Neural cell (in vitro differentiated cells): ENCODE data around the gene SBNO1. TPM values are rescaled to one million over a fixed set of nuclear protein-coding genes. Genes with fewer than 3 reads are reported as not detected.

ENCODE experiments used
- H2AFZ ChIP-seq: fragments of 200-600, 300-800 bp; sonication (generic), shearing (Covaris generic); 2 replicates; pipeline ENCODE4 v1.6.0; 2014; ENCODE audit warnings: low read depth, mild to moderate bottlenecking, antibody characterized with exemption, low read length, moderate library complexity
- H3F3A ChIP-seq: fragments of 200-600 bp; shearing (Covaris generic); 2 replicates; pipeline ENCODE4 v1.6.1; 2016; ENCODE audit warnings: mild to moderate bottlenecking, moderate library complexity, mixed read lengths, antibody characterized with exemption, low read length; ENCODE audit not compliant: insufficient read depth, poor library complexity, severe bottlenecking
- H3K27ac ChIP-seq: fragments of 200-600, 300-800 bp; sonication (generic), shearing (Covaris generic); 2 replicates; pipeline ENCODE4 v1.5.1; 2014; ENCODE audit warnings: mild to moderate bottlenecking, low read length, moderate library complexity
- H3K27me3 ChIP-seq: fragments of 300-800, 200-600 bp; sonication (generic), shearing (Covaris generic); 2 replicates; pipeline ENCODE4 v1.6.0; 2014; ENCODE audit warnings: mild to moderate bottlenecking, low read depth, low read length, moderate library complexity; ENCODE audit not compliant: insufficient read depth
- H3K36me3 ChIP-seq: fragments of 300-800, 200-600 bp; sonication (generic), shearing (Covaris generic); 2 replicates; pipeline ENCODE4 v1.5.1; 2014; ENCODE audit warnings: mild to moderate bottlenecking, antibody characterized with exemption, low read length, moderate library complexity; ENCODE audit not compliant: insufficient read depth
- H3K4me2 ChIP-seq: fragments of 300-800, 200-600 bp; sonication (generic), shearing (Covaris generic); 2 replicates; pipeline ENCODE4 v1.6.0; 2014; ENCODE audit warnings: mild to moderate bottlenecking, low read length
- H3K4me3 ChIP-seq: fragments of 300-800, 200-600 bp; sonication (generic), shearing (Covaris generic); 2 replicates; pipeline ENCODE4 v1.5.1; 2014; ENCODE audit warnings: mild to moderate bottlenecking, low read length, moderate library complexity
- H3K79me2 ChIP-seq: fragments of 200-600 bp; shearing (Covaris generic); replicated peaks from 2 replicates; pipeline ENCODE4 v1.6.0; 2014; ENCODE audit warnings: mild to moderate bottlenecking, low read length, moderate library complexity; ENCODE audit not compliant: insufficient read depth
- H3K9ac ChIP-seq: fragments of 300-800, 200-600 bp; sonication (generic), shearing (Covaris generic); 2 replicates; pipeline ENCODE4 v1.6.1; 2016; ENCODE audit warnings: mild to moderate bottlenecking, low read length, mixed read lengths
- H3K9me2 ChIP-seq: fragments of 200-600 bp; shearing (Covaris generic); 2 replicates; pipeline ENCODE4 v1.6.1; 2016; ENCODE audit warnings: mild to moderate bottlenecking, low read length, mixed read lengths; ENCODE audit not compliant: insufficient read depth
- H3K9me3 ChIP-seq: fragments of 200-600, 300-800 bp; sonication (generic), shearing (Covaris generic); 2 replicates; pipeline ENCODE4 v1.6.1; 2016; ENCODE audit warnings: mild to moderate bottlenecking, mixed run types, low read length, moderate library complexity, mixed read lengths
- H4K20me1 ChIP-seq: fragments of 200-600 bp; shearing (Covaris generic); 2 replicates; pipeline ENCODE4 v1.6.1; 2016; ENCODE audit warnings: mild to moderate bottlenecking, mixed run types; ENCODE audit not compliant: insufficient read depth
- CTCF ChIP-seq: fragments of 450-650 bp; IDR thresholded peaks from 2 replicates; pipeline ENCODE4 v1.5.1; 2014; ENCODE audit warnings: antibody characterized with exemption, mild to moderate bottlenecking, moderate library complexity; ENCODE audit not compliant: poor library complexity, severe bottlenecking
- EP300 ChIP-seq: fragments of 450-650 bp; conservative IDR thresholded peaks from 2 replicates; pipeline ENCODE4 v1.6.1; 2014; ENCODE audit warnings: antibody characterized with exemption, mild to moderate bottlenecking, moderate library complexity; ENCODE audit not compliant: poor library complexity, severe bottlenecking
- EZH2 ChIP-seq: fragments of 200-600, 300-800 bp; shearing (Covaris generic), sonication (generic); IDR thresholded peaks from 2 replicates; pipeline ENCODE4 v1.6.1; 2014; ENCODE audit warnings: antibody characterized with exemption, low read length, borderline replicate concordance, mild to moderate bottlenecking; ENCODE audit not compliant: insufficient read depth, poor library complexity, severe bottlenecking
- MXI1 ChIP-seq: fragments of 450-650 bp; conservative IDR thresholded peaks from 2 replicates; pipeline ENCODE4 v1.6.1; 2014; ENCODE audit warnings: antibody characterized with exemption, mild to moderate bottlenecking; ENCODE audit not compliant: poor library complexity, severe bottlenecking
- POLR2AphosphoS5 ChIP-seq: IDR thresholded peaks from 2 replicates; pipeline ENCODE4 v1.6.1; 2012
- RAD21 ChIP-seq: fragments of 450-650 bp; conservative IDR thresholded peaks from 2 replicates; pipeline ENCODE4 v1.6.1; 2014; ENCODE audit warnings: antibody characterized with exemption, mild to moderate bottlenecking, moderate library complexity
- REST ChIP-seq: IDR thresholded peaks from 2 replicates; pipeline ENCODE4 v1.6.1; 2012; ENCODE audit warnings: borderline replicate concordance
- SMC3 ChIP-seq: fragments of 450-650 bp; conservative IDR thresholded peaks from 2 replicates; pipeline ENCODE4 v1.6.1; 2014; ENCODE audit warnings: antibody characterized with exemption, mild to moderate bottlenecking, moderate library complexity; ENCODE audit not compliant: poor library complexity
- TAF1 ChIP-seq: IDR thresholded peaks from 2 replicates; pipeline ENCODE4 v1.6.1; 2012; ENCODE audit warnings: low read depth
- polyA plus RNA-seq: library from polyadenylated mRNA; depleted of rRNA; stranded (reverse); fragments of >200 nt; gene quantifications from 2 replicates; pipeline ENCODE4 v1.2.3, GENCODE V29; 2014

Gene SBNO1
- polyA plus RNA-seq, 1 donor from 2014 or later, result 17.9 TPM

- TF ChIP-seq SMC3 (no peak), TAF1 (no peak), MXI1 (no peak), EZH2 (no peak), POLR2AphosphoS5 (no peak), REST (no peak), RAD21 (no peak), CTCF (no peak), EP300 (no peak)
Observed at GRCh38 chr12:123266679-123267277, 97.9 kb downstream of the SBNO1 start.

GRCh38 chr12:123265851-123266678 lies 98.6 kb downstream of the SBNO1 start:
- Histone ChIP-seq H4K20me1 (no peaks in the 10 kb centered on the region), H2AFZ (no peak overlapping the region), H3K27ac (no peak overlapping the region), H3F3A (peaks cover 4% of the 10 kb centered on the region), H3K36me3 (no peaks in the 10 kb centered on the region), H3K79me2 (peaks cover 11% of the 10 kb centered on the region), H3K9me2 (no peaks in the 10 kb centered on the region), H3K4me2 (no peak overlapping the region), H3K27me3 (no peaks in the 10 kb centered on the region), H3K9me3 (no peaks in the 10 kb centered on the region), H3K4me3 (no peak overlapping the region), H3K9ac (no peak overlapping the region)
- TF ChIP-seq EP300 (no peak), EZH2 (no peak), MXI1 (no peak), REST (no peak), CTCF (no peak), TAF1 (no peak), POLR2AphosphoS5 (no peak), RAD21 (no peak), SMC3 (no peak)

More at GRCh38 chr12:123266679-123267277, 97.9 kb downstream of the SBNO1 start:
- no peak overlapping the region for H3K9ac ChIP-seq
- no peaks in the 10 kb centered on the region for H3K9me3 ChIP-seq
- no peaks in the 10 kb centered on the region for H4K20me1 ChIP-seq
- peaks cover 11% of the 10 kb centered on the region for H3K79me2 ChIP-seq
- no peak overlapping the region for H3K4me3 ChIP-seq
- no peak overlapping the region for H2AFZ ChIP-seq
- peaks cover 4% of the 10 kb centered on the region for H3F3A ChIP-seq
- H3K9me2 ChIP-seq, result no peaks in the 10 kb centered on the region
- no peak overlapping the region for H3K4me2 ChIP-seq
- H3K27me3 ChIP-seq, result no peaks in the 10 kb centered on the region
- H3K27ac ChIP-seq, result no peak overlapping the region
- H3K36me3 ChIP-seq, result no peaks in the 10 kb centered on the region
